Measurements from ENCODE around the gene SCGB1D1. TPM values are rescaled to one million over a fixed set of nuclear protein-coding genes. Genes with fewer than 3 reads are reported as not detected.

SCGB1D1 gene
- total RNA-seq, 6 experiments from 2014 or later, result not detected

DNA sequence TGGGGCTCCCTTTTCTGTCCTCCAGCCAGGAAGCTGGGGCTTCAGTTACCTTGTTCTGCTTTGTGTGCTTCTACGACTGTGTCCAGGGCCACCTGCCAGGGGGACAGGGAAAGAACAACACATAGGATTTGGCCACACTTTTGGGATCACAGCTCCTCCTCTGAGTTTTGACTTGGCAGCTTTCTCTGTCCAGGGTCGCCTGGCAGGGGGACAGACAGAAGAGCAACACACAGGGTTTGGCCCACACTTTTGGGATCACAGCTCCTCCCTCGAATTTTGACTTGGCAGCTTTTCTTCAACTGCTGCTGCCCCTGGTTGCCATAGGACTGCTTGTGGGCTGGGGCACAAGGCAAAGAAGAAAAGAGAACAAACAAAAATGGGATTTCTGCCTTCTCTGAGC, 47.1 kb upstream of the SCGB1D1 start:
- DNase-seq, result no peak
- H3K27ac ChIP-seq, result no peak overlapping the region
- H3K9me3 ChIP-seq, result no peaks in the 10 kb centered on the region
- whole genome bisulfite sequencing (ENCODE audit: insufficient coverage, low coverage, low lambda C conversion rate, missing lambda C conversion rate), result 49% methylated on average over 2 of the region's 3 CpGs
- ATAC-seq, result no peak
- H3K36me3 ChIP-seq, result peaks cover 0 to 7% (median under 1%) of the 10 kb centered on the region in 4 donors
- no peak for TF ChIP-seq POLR2A (IDR thresholded peaks at IDR 0.05)
- TF ChIP-seq, protein P1, sequence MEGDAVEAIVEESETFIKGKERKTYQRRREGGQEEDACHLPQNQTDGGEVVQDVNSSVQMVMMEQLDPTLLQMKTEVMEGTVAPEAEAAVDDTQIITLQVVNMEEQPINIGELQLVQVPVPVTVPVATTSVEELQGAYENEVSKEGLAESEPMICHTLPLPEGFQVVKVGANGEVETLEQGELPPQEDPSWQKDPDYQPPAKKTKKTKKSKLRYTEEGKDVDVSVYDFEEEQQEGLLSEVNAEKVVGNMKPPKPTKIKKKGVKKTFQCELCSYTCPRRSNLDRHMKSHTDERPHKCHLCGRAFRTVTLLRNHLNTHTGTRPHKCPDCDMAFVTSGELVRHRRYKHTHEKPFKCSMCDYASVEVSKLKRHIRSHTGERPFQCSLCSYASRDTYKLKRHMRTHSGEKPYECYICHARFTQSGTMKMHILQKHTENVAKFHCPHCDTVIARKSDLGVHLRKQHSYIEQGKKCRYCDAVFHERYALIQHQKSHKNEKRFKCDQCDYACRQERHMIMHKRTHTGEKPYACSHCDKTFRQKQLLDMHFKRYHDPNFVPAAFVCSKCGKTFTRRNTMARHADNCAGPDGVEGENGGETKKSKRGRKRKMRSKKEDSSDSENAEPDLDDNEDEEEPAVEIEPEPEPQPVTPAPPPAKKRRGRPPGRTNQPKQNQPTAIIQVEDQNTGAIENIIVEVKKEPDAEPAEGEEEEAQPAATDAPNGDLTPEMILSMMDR (IDR thresholded peaks at IDR 0.05), result no peak
- intact Hi-C loops (cut with DNase I), result no loop called here
- H3K4me1 ChIP-seq, result no peaks in the 10 kb centered on the region
- no peak overlapping the region for H3K4me3 ChIP-seq
- H3K27me3 ChIP-seq, result no peaks in the 10 kb centered on the region

DNA sequence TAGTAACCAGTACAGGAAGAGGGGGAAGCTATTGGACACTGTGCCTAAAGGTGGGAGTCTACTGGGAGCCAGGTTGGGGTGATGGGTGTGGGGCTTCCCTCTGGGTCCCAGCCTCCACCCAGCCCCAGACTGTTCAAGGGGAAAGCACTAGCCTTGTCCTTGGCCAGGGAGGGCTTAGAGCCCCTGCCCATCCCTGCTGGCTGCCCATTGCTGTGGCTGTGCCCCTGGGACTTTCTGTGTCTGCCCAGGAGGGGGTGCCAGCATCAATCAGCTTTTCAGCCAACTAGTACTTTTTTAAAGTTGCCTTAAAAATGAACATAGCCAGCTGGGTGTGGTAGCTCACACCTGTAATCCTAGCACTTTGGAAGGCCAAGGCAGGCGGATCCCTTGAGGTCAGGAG, 46.3 kb upstream of the SCGB1D1 start:
- TF ChIP-seq, protein P1 (IDR thresholded peaks at IDR 0.05), result no peak
- no peak for TF ChIP-seq POLR2A (IDR thresholded peaks at IDR 0.05)
- Histone ChIP-seq H3K4me3 (no peak overlapping the region), H3K4me1 (no peaks in the 10 kb centered on the region), H3K27ac (no peak overlapping the region), H3K9me3 (no peaks in the 10 kb centered on the region), H3K36me3 (peaks cover 0 to 7% (median under 1%) of the 10 kb centered on the region in 4 donors), H3K27me3 (no peaks in the 10 kb centered on the region)
- intact Hi-C loops (cut with DNase I), result no loop called here
- ATAC-seq, result no peak
- DNase-seq, result no peak
- 100% methylated on average over 1 of the region's 1 CpG for WGBS (ENCODE audit: insufficient coverage, low coverage, low lambda C conversion rate, missing lambda C conversion rate)

DNA sequence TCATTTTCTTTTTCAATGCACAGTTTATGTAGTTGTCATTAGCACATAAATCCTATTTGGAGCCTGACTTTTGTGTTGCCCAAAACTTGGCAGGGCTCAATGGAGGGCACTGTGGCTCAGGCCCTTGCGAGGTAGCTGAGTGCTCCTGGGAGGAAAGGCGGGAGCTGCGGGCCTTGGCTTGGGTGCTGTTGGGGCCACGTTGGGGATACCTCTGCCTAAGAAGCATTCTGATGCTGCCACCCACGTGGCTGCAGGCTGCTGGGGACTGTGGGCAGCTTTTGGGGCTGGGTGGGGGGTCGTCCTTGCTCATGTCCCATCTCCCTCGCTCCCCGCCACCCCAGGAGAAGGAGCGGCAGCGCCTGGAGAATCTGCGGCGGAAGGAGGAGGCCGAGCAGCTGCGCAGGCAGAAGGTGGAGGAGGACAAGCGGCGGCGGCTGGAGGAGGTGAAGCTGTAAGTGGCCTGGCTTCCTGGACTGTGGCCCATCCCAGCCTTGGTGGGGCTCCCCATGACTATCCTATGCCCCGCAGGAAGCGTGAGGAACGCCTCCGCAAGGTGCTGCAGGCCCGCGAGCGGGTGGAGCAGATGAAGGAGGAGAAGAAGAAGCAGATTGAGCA, 45.3 kb upstream of the SCGB1D1 start:
- intact Hi-C loops (cut with DNase I), result no loop called here
- H3K36me3 ChIP-seq, result peaks cover 0 to 14% (median 0%) of the 10 kb centered on the region in 4 donors
- H3K4me1 ChIP-seq, result no peaks in the 10 kb centered on the region
- WGBS (ENCODE audit: insufficient coverage, low coverage, low lambda C conversion rate, missing lambda C conversion rate), result 97% methylated on average over 14 of the region's 24 CpGs
- DNase-seq (no peak), ATAC-seq (no peak)
- no peaks in the 10 kb centered on the region for H3K9me3 ChIP-seq
- TF ChIP-seq, protein P1 (IDR thresholded peaks at IDR 0.05), result no peak
- TF ChIP-seq POLR2A (IDR thresholded peaks at IDR 0.05), result no peak
- no peak overlapping the region for H3K4me3 ChIP-seq
- H3K27me3 ChIP-seq, result no peaks in the 10 kb centered on the region
- no peak overlapping the region for H3K27ac ChIP-seq

DNA sequence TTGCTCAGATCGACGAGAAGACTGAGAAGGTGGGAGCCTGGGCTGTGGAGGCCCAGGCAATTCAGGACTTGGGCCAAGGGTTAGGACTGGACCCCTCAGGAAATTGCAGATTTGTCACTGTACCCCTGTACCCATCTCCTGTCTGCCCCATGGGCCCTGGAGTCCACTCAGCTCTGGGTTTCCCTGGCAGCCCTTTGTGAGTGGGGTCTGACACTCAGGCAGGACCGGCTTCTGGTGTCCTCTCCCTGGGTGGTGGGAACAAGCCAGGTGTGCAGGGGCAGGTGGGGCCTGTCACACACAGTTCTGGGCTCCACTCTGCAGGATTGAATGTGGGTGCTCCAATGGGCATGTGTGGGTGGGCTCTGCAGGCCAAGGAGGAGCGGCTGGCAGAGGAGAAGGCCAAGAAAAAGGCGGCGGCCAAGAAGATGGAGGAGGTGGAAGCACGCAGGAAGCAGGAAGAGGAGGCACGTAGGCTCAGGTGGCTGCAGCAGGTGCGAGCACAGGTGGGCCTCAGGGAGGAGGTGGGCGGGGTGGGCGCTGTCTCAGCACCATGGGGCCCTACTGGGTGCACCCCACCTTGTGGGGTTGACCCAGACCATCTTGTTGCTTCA, 44.6 kb upstream of the SCGB1D1 start:
- no peak overlapping the region for H3K4me3 ChIP-seq
- TF ChIP-seq, protein P1 (IDR thresholded peaks at IDR 0.05), result no peak
- TF ChIP-seq POLR2A (IDR thresholded peaks at IDR 0.05), result no peak
- no peaks in the 10 kb centered on the region for H3K4me1 ChIP-seq
- no peak for DNase-seq
- no peak overlapping the region for H3K27ac ChIP-seq
- intact Hi-C loops (cut with DNase I), result no loop called here
- H3K27me3 ChIP-seq, result no peaks in the 10 kb centered on the region
- WGBS (ENCODE audit: insufficient coverage, low coverage, low lambda C conversion rate, missing lambda C conversion rate), result 100% methylated on average over 2 of the region's 11 CpGs
- no peaks in the 10 kb centered on the region for H3K9me3 ChIP-seq
- peaks cover 0 to 20% (median 0%) of the 10 kb centered on the region in 4 donors for H3K36me3 ChIP-seq
- no peak for ATAC-seq
